ENCODE results near the gene NEMF. TPM values are rescaled to one million over a fixed set of nuclear protein-coding genes. Genes with fewer than 3 reads are reported as not detected.
"Not testable (repeated sequence)": the region's sequence is repeated elsewhere in the genome, so short reads cannot be mapped to it uniquely, and the experiment has no call there.

NEMF gene
- total RNA-seq, 1 donor from 2014 or later = 83.0 TPM

GRCh38 chr14:49895480-49895879 is 42.9 kb upstream of the NEMF start:
- no peak for DNase-seq (ENCODE audit: low spot score)
- Histone ChIP-seq H3K9ac (no peak overlapping the region), H3K9me3 (ENCODE audit: low read depth) (no peaks in the 10 kb centered on the region), H3K4me2 (peak overlapping the region; percentile 97), H3K36me3 (peaks cover 12% of the 10 kb centered on the region), H3F3A (ENCODE audit: low read depth) (peaks cover 6% of the 10 kb centered on the region), H3K27ac (no peak overlapping the region), H3K4me3 (peak overlapping the region; percentile 84), H4K20me1 (ENCODE audit: low read depth) (peaks cover 42% of the 10 kb centered on the region), H2AFZ (replicated peaks) (no peak overlapping the region), H3K4me1 (peaks cover 24% of the 10 kb centered on the region), H3K27me3 (no peaks in the 10 kb centered on the region), H3K79me2 (ENCODE audit: low read depth) (peaks cover 51% of the 10 kb centered on the region)
- Mint-ChIP-seq H3K4me1 (peaks cover 40% of the 10 kb centered on the region), H3K27me3 (ENCODE audit: insufficient read depth, low read depth) (no peaks in the 10 kb centered on the region), H3K36me3 (peaks cover 11% of the 10 kb centered on the region), H3K9me3 (no peaks in the 10 kb centered on the region), H3K27ac (no peak overlapping the region), H3K4me3 (peak overlapping the region; percentile 97)
- no peak for TF ChIP-seq EZH2phosphoT487 (IDR thresholded peaks at IDR 0.05)
- no peak for TF ChIP-seq EZH2 (IDR thresholded peaks at IDR 0.05)

- not testable (repeated sequence) for H3K9me3 Mint-ChIP-seq; H3K27me3 Mint-ChIP-seq (ENCODE audit: insufficient read depth, low read depth); H3K9me3 ChIP-seq (ENCODE audit: low read depth); H3F3A ChIP-seq (ENCODE audit: low read depth); H2AFZ ChIP-seq (replicated peaks); H3K27me3 ChIP-seq; H3K27ac ChIP-seq
- Mint-ChIP-seq H3K27ac (peak overlapping the region; percentile 92), H3K36me3 (peaks cover 11% of the 10 kb centered on the region), H3K4me1 (peaks cover 40% of the 10 kb centered on the region), H3K4me3 (peak overlapping the region; percentile 97)
- H3K4me3 ChIP-seq = peak overlapping the region; percentile 84
- H3K4me1 ChIP-seq = peaks cover 24% of the 10 kb centered on the region
- peak; percentile 8 for DNase-seq (ENCODE audit: low spot score)
- peak overlapping the region; percentile 91 for H3K9ac ChIP-seq
- H3K79me2 ChIP-seq (ENCODE audit: low read depth) = peaks cover 51% of the 10 kb centered on the region
- peaks cover 12% of the 10 kb centered on the region for H3K36me3 ChIP-seq
- H4K20me1 ChIP-seq (ENCODE audit: low read depth) = peaks cover 42% of the 10 kb centered on the region
- H3K4me2 ChIP-seq = peak overlapping the region; percentile 97
Observed at GRCh38 chr14:49894214-49895107, 41.9 kb upstream of the NEMF start.

GRCh38 chr14:49893309-49894213 is 41.0 kb upstream of the NEMF start:
- peak; percentile 45 for DNase-seq (ENCODE audit: low spot score)
- peak overlapping the region; percentile 91 for H3K9ac ChIP-seq
- peaks cover 51% of the 10 kb centered on the region for H3K79me2 ChIP-seq (ENCODE audit: low read depth)
- H3K9me3 Mint-ChIP-seq = no peaks in the 10 kb centered on the region
- H3K9me3 ChIP-seq (ENCODE audit: low read depth) = no peaks in the 10 kb centered on the region
- peak overlapping the region; percentile 97 for H3K4me3 Mint-ChIP-seq
- peaks cover 42% of the 10 kb centered on the region for H4K20me1 ChIP-seq (ENCODE audit: low read depth)
- H3K27ac Mint-ChIP-seq = peak overlapping the region; percentile 99
- H3K27ac ChIP-seq = peak overlapping the region; percentile 90
- peaks cover 12% of the 10 kb centered on the region for H3K36me3 ChIP-seq
- peak overlapping the region; percentile 84 for H3K4me3 ChIP-seq
- H3K36me3 Mint-ChIP-seq = peaks cover 11% of the 10 kb centered on the region
- TF ChIP-seq CTCF (IDR thresholded peaks at IDR 0.05) = no peak
- no peak for TF ChIP-seq EZH2 (IDR thresholded peaks at IDR 0.05)
- H3K4me1 Mint-ChIP-seq = peaks cover 40% of the 10 kb centered on the region
- peaks cover 24% of the 10 kb centered on the region for H3K4me1 ChIP-seq
- peak overlapping the region; percentile 30 for H2AFZ ChIP-seq (replicated peaks)
- peak overlapping the region; percentile 97 for H3K4me2 ChIP-seq
- H3K27me3 Mint-ChIP-seq (ENCODE audit: insufficient read depth, low read depth) = no peaks in the 10 kb centered on the region
- no peaks in the 10 kb centered on the region for H3K27me3 ChIP-seq
- peaks cover 6% of the 10 kb centered on the region for H3F3A ChIP-seq (ENCODE audit: low read depth)

GRCh38 chr14:49892636-49893308 is 40.2 kb upstream of the NEMF start, which contains the start of gene ARF6:
Gene ARF6, plus strand, starts transcription at chr14:49893082. Its CDS starts 655 bp downstream, at chr14:49893737.
- H3K79me2 ChIP-seq (ENCODE audit: low read depth) = peaks cover 49% of the 10 kb centered on the region

More at GRCh38 chr14:49892636-49893308, 40.2 kb upstream of the NEMF start, which contains the start of gene ARF6:
- H3K4me1 Mint-ChIP-seq = peaks cover 40% of the 10 kb centered on the region
- peaks cover 24% of the 10 kb centered on the region for H3K4me1 ChIP-seq
- H3K27ac Mint-ChIP-seq = peak within 1 kb of the TSS; percentile 99
- peak within 1 kb of the TSS; percentile 84 for H3K4me3 ChIP-seq
- peaks cover 6% of the 10 kb centered on the region for H3F3A ChIP-seq (ENCODE audit: low read depth)
- no peaks in the 10 kb centered on the region for H3K27me3 ChIP-seq
- no peak for TF ChIP-seq EZH2 (IDR thresholded peaks at IDR 0.05)
- peak; percentile 4 for TF ChIP-seq CTCF (IDR thresholded peaks at IDR 0.05)
- TF ChIP-seq EZH2phosphoT487 (IDR thresholded peaks at IDR 0.05) = no peak
- peaks cover 12% of the 10 kb centered on the region for H3K36me3 ChIP-seq
- H3K36me3 Mint-ChIP-seq = peaks cover 11% of the 10 kb centered on the region
- H2AFZ ChIP-seq (replicated peaks) = peak within 1 kb of the TSS; percentile 78
- peak; percentile 99 for DNase-seq (ENCODE audit: low spot score)
- H3K9me3 ChIP-seq (ENCODE audit: low read depth) = no peaks in the 10 kb centered on the region
- H3K4me3 Mint-ChIP-seq = peak within 1 kb of the TSS; percentile 97
- H3K27ac ChIP-seq = peak within 1 kb of the TSS; percentile 91
- no peaks in the 10 kb centered on the region for H3K9me3 Mint-ChIP-seq
- H3K9ac ChIP-seq = peak within 1 kb of the TSS; percentile 91
- peaks cover 42% of the 10 kb centered on the region for H4K20me1 ChIP-seq (ENCODE audit: low read depth)
- no peaks in the 10 kb centered on the region for H3K27me3 Mint-ChIP-seq (ENCODE audit: insufficient read depth, low read depth)
- peak within 1 kb of the TSS; percentile 97 for H3K4me2 ChIP-seq
